Measurements from ENCODE around the gene GDPD4. TPM values are rescaled to one million over a fixed set of nuclear protein-coding genes. Genes with fewer than 3 reads are reported as not detected.

GDPD4 gene
- polyA plus RNA-seq, 12 donors = 0.22 to 1.5 (median 0.30) TPM; not detected in 3

DNA sequence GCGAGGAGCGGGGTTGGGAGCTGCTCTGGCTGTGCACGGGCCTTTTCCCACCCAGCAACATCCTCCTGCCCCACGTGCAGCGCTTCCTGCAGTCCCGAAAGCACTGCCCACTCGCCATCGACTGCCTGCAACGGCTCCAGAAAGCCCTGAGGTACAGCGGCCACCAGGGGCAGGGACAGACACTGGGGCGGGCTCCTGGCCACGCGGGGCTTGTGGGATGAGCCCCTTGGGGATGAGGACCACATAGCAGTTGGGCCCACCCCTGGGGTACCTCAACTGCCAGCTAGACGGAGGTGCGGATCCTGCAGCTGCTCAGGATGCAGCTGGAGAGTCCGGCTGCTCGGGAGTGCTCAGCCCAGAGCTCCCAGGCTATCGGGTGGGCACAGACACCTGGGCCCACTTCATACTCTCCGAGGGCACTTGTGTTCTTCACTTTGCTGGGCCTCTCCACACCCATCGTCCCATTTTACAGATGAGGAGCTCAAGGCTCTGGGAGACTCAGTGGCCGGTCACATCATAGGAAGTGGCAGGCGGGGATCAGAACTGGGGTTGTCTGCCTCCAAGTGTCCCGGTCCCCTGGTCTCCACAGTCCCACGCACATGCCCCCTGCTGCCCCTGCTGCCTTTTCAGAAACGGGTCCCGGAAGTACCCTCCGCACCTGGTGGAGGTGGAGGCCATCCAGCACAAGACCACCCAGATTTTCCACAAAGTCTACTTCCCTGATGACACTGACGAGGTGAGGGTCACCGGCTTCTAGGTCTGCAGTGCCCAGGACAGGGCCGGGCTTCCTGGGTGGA lies 95.8 kb downstream of the GDPD4 start:
- no peak for DNase-seq

DNA sequence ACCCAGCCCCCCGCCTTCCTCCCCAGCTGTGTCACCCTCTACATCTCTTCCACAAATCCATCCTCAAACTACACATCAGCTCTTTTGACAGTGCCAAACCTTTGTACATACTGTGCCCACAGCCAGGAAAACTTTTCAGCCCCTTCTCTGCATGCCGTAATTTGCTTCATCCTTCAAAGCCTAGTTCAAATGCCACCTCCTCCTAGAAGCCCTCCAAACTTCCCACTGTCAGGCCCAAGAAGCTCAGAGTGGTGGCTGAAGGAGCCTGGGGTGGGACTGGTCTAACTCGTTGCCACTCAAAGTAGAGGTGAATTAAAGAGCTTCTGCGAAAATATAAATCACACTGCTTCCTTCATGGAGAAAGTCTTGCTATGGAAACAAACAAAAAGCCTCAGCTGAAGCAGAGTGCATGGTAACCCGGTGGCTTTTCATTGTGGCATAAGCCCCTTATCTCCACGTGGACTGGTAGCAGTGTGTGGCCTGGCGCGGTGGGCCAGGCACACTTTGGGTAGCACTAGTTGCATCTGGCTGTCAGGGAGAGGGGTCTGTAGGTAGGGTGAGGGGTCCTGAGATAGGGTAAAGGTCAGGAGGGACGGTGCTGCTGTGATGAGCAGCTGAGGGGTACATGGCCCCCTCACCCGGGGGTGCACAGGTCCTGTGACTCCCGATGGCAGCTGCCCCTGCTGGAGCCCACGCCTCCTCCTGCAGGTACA lies 96.6 kb downstream of the GDPD4 start:
- DNase-seq = no peak

DNA sequence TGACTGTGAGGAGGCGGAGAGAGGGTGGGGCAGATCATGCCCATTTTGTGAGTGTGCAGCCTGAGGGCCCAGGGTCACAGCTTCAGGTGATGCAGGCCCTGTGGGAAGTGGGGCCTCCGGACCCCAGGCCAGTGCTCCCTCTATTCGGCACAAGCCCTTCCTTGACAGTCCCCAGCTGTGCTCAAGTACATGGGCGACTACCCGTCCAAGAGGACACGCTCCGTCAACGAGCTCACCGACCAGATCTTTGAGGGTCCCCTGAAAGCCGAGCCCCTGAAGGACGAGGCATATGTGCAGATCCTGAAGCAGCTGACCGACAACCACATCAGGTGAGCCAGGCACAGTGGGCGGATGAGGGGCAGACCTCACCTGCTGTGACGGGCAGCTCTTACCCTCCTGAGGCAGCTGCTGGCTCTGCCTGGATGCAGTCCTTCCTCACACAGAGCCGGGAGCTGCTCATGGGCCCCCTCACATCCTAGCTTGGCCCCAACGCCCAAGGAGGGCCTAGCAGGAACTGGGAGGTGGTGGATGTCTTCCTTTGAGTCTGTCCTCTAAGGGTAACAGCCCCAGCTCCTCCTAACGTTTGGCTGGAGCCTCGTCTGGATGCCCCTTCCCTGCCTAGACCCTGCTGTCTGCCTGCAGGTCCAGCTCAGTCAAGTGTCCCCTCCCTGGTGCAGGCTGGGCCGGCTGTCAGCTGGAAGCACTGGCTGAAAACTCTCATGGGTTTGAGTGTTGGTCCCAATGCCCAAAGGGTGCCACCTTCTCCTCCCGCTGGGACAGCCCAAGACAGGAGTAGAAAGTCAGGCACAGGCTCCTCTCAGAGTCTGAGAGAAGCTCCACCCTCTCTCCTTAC lies 97.4 kb downstream of the GDPD4 start:
- no peak for DNase-seq

DNA sequence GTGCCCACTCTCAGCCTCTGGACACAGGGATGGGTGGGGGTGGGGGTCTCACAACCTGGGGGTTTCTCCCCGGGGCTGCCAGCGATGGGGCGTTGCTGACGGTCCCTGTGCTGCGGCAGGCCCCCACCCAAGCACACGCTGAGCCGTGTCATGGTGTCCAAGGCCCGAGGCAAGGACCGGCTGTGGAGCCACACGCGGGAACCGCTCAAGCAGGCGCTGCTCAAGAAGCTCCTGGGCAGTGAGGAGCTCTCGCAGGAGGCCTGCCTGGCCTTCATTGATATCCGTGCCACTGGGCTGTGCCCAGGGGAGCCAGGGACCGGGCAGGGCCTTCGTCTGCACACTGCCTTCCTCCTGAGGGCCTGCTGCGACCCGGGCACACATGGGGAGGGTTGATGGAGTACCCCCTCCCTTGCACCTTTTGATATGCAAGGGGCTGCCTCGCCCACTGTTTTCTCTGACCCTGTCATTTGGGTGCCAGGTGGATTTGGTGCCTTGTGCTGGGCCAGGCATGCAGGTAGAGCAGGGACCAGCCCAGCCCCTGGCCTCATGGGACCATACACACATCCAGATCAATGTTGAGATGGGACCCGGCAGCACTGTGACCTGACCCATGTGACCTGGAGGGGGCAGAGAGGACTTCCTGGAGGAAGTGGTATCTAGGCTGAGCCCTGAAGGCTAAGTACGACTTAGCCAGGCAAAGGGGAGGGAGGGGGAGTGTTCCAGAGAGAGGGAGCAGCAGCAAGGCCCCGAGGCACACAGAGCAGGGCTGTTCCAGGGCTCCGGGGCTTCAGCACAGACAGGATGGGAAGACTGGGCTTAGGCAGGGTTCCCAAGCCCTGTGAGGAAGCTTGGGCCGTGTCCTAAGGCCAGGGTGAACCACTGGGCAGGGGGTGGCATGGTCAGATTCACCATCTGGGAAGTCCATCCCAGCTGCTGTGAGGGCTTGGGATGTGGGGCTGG lies 98.3 kb downstream of the GDPD4 start:
- no peak for DNase-seq

DNA sequence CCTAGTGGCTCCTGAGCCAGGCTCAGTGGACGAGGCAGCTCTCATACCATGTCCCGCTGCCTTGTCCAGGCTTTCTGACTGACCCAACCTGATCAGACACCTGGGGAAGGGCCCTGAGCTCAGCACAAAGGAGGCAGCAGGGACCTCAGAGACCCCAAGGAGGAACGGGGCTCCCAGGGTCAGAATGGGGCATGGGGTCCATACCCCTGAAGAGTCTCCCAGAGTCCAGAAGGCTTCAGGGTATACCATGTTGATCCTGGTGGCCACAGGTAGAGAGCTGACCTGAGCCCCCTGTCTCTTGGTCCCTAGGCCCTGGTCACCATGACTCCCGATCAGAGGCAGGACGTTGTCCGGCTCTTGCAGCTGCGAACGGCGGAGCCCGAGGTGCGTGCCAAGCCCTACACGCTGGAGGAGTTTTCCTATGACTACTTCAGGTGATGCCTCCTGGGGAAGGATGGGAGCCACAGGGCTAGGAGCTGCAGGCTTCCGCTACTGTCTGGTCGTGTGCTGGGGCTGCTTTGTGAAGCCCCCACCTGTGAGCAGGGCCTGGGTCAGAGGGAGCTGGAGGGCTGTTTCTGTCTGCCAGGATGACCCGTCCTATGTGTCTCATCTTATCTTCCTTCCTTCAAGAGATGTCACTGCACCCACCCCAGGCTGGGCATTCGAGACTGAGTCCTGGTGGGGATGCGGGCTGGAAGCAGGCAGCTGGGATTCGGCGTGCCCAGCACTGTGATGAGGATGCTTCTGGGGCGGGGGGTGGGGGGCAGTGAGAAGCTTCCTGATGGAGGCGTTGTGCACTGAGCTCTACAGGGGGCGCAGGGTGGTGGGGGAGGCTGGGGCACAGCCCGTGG lies 99.3 kb downstream of the GDPD4 start:
- no peak for DNase-seq

DNA sequence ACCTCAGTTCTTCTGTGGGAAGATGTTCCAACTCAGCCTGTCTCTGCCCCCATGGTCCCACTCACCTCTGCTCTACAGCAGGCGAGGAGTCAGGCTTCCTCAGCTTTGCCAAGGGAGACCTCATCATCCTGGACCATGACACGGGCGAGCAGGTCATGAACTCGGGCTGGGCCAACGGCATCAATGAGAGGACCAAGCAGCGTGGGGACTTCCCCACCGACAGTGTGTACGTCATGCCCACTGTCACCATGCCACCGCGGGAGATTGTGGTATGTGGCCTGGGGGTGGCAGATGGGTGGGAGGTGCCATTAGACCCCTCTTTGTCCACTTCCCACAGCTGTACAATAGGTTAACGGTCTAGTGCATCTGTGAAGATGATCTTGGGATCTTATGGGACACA lies 100.1 kb downstream of the GDPD4 start:
- no peak for DNase-seq

DNA sequence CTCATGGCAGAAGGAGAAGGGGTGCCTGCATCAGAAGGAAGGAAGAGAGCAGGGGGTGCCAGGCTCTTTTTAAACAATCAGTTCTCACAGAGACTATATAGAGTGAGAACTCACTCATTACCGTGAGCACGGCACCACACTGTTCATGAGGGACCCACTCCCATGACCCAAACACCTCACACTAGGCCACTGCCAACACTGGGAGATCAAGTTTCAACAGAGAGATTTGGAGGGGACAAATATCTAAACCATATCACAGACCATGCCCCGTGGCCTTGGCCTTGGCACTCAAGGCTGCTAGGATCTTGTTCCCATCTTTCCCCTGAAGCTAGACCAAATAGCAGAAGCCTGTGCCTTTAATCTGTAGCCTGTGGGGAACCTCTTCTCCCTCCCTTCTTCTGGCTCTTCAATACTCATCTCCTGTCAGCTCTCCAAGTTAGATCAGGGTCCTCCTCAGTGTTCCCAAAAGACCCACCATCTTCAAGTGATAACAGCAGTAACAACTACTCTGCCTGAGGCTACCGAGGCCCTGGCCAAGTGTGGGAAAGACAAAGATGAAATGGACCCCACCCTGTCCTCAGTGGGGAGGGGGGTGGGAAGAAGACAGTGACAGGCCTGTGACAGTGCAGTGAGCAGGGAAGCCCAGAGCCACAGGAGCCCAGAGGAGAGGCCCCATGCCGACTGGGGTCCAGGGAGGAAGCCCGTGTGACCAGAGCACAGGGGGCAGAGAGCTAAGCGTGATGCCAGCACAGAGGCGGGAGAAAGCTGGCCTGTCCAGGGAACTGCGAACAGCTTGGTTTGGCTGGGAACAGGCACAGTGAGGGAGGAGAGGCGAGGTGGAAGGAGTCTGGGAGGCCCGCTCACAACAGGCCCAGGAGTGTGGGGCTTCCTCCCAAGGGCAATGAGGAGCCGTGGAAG lies 100.9 kb downstream of the GDPD4 start:
- no peak for DNase-seq

DNA sequence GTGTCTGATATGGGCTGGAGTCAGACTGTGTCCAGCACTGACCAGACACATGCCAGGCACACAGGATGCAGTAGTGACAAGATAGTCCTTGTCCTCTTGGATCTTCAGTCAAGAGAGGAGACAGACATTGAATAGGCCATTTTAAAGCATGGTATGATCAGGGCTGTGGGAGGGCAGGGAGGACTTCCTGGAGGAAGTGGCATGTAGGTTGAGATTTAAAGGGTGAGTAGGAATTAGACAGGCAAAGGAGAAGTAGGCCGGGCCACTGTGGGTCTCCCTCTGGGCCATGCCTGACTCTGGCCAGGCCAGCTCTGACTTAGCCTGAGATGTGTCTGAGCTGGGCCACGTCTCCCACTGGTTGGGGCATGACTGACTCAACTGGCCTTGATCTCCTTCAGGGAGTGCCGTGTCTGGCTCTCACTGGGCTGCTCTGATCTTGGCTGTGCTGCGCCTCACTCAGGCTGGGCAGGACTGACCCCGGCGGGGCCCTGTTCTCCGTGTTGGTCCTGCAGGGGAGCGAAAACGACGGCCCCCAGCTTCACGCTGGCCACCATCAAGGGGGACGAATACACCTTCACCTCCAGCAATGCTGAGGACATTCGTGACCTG lies 102.2 kb downstream of the GDPD4 start:
- DNase-seq = no peak

DNA sequence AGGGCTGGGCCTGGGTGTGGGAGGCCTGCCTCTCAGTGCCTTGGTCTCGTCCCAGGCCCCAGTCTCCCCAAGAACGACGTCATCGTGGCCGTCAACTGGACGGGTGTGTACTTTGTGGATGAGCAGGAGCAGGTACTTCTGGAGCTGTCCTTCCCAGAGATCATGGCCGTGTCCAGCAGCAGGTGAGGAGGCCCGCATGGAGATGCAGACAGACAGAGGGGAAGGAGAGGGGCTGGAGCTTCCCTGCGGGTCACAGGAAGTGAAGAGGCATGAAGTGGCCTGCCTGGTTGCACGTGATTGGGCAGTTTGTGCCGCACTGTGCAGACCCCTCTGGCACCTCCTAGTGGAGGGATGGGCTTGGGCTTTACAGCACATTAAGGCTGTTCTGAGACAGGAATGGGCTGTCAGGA lies 103.0 kb downstream of the GDPD4 start:
- no peak for DNase-seq

DNA sequence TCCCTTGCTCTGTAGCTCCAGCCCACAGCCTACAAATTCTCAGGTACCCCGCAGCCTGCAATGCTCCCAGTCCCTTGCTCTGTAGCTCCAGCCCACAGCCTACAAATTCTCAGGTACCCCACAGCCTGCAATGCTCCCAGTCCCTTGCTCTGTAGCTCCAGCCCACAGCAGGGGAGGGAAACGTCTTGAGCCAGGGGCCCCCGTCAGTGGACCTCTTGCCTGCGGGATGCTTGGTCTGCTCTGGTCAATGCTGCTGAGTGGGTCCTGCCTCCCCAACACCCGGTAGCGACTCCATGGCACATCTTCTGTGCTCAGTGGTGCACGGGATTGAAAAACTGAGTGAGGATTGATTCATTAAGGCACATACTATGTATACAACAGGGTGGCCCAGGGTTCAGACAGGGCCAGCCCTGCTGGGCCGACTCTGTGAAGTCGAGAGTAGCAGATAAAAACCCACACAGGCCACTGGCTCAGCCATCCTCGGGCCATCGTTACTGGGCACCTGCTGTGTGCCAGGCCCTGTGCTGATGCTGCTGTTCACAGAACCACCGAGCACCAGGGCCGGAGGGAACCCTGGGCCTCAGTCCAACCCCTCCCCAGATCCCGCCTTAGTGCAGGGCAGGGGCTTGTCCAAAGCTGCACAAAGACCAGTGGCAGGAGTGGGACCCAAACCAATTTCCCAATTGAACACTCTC lies 103.7 kb downstream of the GDPD4 start:
- no peak for DNase-seq

DNA sequence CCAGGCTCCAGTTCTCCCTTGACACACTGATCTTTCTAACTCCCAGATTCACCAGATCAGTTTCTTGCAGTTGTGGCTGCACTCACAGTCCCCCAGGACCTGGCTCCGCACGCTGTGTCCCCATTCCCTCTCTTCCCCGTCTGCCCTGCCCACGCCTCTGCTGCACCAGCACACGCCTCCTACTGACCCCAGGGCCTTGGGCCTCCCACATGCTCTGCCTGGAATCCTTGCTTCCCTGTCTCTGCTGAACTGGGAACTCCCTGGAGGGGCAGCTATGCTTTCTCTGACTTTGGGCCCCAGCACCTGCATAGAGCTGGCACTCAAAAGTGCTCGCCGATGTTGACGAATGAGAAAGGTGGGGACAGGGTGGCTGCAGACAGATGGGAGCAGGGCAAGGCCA lies 104.5 kb downstream of the GDPD4 start:
- no peak for DNase-seq

DNA sequence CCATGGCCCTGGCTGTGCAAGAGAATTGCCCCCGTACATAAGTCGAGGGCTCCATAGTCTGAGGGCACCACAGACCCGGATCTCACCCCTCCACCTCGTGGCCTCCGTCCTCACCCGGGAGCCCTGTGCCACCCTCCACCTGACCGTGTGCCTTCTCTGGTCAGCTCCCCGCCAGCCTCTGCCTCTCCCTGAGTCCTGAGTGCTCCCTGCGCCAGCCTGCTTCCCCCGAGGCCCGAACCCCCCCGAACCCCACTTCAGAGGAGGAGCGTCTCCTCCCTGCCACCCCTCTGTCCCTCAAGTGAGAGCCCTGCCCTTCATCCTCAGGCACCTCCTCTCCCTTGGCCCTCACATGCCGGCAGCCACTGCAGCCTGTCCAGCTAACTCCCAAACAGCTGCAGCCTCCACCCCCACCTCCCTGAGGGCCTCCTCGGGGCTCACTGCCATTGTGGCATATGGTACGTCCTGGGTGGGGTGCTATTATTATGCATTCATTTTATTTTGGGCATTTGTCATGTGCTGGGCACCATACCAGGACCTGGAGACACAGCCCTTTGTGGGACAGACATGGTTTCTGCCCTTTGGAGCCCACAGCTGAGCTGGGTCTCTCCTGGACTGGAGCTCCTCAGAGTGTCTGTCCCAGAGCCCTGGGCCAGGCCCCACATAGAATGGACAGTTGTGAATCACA lies 106.3 kb downstream of the GDPD4 start:
- DNase-seq = no peak

DNA sequence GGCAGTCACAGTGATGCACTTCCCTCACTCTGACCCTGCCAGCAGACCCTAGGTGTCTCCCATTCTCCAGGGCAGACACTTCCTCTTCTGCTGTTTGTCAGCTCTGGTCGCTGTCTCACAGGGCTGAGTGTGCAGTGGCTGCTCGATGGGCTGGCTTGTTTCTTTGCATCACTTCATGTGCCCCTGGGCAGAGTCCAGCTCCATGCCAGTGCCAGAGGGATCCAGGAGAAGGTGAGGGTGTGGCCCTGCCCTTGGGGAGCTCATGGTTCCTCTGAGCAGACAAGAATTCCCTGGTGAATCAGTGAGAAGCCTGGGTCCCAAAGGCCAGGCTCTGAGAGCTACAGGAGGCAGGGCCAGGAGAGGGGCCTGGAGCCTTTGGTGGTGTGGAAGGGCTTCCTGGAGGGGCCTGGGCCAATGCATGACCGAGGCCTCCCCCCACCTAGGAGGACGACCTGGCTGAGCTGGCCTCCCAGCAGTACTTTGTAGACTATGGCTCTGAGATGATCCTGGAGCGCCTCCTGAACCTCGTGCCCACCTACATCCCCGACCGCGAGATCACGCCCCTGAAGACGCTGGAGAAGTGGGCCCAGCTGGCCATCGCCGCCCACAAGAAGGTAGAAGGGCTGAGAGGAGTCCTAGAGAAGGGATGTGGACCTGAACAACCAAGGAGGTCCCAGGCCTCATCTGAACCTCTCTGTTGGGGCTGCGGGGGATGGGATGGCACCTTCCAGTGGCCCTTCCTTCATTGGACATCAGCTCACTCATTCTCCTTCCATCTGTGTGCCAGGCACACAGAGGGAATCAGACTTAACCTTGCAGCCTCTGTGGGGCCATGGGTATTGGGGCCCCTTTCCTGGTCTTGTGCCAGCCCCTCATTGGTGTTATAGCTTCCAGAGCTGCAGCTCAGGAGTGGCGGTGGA lies 107.3 kb downstream of the GDPD4 start:
- no peak for DNase-seq

DNA sequence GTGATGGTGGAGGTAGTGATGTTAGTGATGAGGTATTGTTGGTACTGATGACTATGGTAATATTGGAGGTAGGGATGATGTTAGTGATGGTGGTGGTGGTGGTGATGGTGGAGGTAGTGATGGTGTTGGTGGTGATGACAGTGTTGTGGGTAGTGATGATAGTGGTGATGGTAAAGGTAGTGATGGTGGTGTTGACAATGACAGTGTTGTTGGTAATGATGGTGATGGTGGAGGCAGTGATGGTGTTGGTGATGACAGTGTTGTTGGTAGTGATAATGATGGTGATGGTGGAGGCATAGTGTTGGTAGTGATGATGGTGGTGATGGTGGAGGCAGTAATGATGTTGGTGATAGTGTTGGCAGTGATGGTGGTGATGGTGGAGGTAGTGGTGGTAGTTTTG lies 108.3 kb downstream of the GDPD4 start:
- DNase-seq = no peak

DNA sequence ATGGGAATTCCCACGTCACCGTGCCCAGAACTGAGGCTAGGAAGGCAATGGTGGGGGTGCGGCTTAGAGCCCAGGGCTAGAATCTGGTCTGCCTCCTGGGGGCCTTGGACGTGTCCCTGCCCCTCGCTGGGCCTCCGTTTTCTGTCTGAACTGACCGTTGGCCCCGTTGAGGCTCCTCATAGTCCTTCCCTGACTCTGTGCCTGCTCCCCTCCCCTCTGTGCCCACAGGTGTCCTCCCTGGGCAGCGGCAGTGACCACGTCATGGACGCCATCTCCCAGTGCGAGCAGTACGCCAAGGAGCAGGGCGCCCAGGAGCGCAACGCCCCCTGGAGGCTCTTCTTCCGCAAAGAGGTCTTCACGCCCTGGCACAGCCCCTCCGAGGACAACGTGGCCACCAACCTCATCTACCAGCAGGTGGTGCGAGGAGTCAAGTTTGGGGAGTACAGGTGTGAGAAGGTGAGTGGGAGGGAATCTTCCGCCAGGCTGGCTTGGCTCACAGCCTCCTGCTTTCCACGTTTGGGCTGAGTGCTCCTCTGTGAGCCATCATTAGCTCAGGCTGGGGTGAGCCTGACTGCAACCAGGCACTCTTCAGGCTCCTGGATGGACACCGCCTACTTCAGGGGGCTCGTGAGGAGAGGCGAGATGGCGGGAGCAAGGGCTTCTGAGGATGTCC lies 109.5 kb downstream of the GDPD4 start:
- no peak for DNase-seq

DNA sequence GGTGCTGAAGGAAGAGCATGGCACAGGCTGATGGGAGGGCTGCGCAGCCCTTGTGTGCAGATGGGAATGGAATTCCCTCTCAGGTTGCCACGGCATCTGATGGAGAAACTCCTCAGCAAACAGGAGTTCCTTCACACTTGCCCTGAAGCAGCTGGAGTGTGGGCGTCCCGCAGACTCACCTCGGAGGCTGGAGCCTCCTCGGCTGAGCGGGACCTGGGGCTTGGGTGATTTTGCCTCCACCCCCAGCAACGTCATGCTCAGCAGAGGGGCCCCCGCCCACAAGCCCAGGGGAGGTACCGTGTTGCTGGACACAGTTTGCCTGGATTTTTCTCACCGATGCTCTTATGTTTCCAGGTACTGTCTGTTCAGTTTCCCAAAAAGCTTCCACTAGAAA lies 110.1 kb downstream of the GDPD4 start:
- DNase-seq = no peak
